HCT116 (cell line): Measurements from ENCODE around the gene UBAC2. TPM values are rescaled to one million over a fixed set of nuclear protein-coding genes. Genes with fewer than 3 reads are reported as not detected.

Experiments
- ATAC-seq: fragments of 200-7000 bp; cut with Tn5 transposase; 2 replicates; pipeline ENCODE4 v1.9.1; 2020; ENCODE audit warnings: mild to moderate bottlenecking, moderate library complexity
- BruUV-seq: library from RNA; stranded (reverse); fragments of 400-500 nt; replicated peaks from 2 replicates; lab custom pipeline; 2021; lab: Mats Ljungman, UMichigan
- CTCF ChIA-PET: fragments of 300-600 bp; sonication (Branson Sonifier 250); formaldehyde crosslinking; loops from one replicate; lab custom pipeline; 2021; ENCODE audit warnings: antibody characterized with exemption; lab: Charles Lee
- POLR2A ChIA-PET: fragments of 300-600, 350-600 bp; sonication (Branson Sonifier 250); formaldehyde crosslinking; loops from one replicate; lab custom pipeline; 2021; ENCODE audit warnings: antibody characterized with exemption; lab: Charles Lee
- RAD21 ChIA-PET, 2 experiments: fragments of 300-600 bp; sonication (Branson Sonifier 250); formaldehyde crosslinking; loops; one replicate each; lab custom pipeline; 2023; ENCODE audit warnings: low total read pairs in 2 of 2; ENCODE audit not compliant: uncharacterized antibody in 2 of 2, unreplicated experiment in 2 of 2, low non-redundant PET in 1 of 2; lab: Charles Lee
- DNase-seq: peaks from one replicate; pipeline ENCODE4 v3.0.0-alpha.2; 2010; ENCODE audit warnings: low read depth, low spot score
- H2AFZ ChIP-seq: fragments of 200-600 bp; shearing (Covaris generic), sonication (generic); 2 replicates; pipeline ENCODE4 v1.6.1; 2017; ENCODE audit warnings: low read depth, mixed run types, mixed read lengths, antibody characterized with exemption, low read length; ENCODE audit not compliant: poor library complexity, severe bottlenecking
- H3K27ac ChIP-seq: 2 replicates; pipeline ENCODE4 v1.5.1; 2012; ENCODE audit warnings: low read depth, low read length
- H3K27me3 ChIP-seq: fragments of 200-600 bp; sonication (generic); 2 replicates; pipeline ENCODE4 v1.6.1; 2016; ENCODE audit warnings: mixed run types, low read length, mixed read lengths; ENCODE audit not compliant: insufficient read depth
- H3K36me3 ChIP-seq, 2 experiments: fragments of 200-500 bp in 1 of 2; fragments of 200-600 bp in 1 of 2; sonication (Bioruptor generic) in 1 of 2; sonication (generic) in 1 of 2; 2 replicates each; pipeline versions ENCODE4 v1.5.1 to v1.6.1; 2014 to 2016; ENCODE audit warnings: low read length in 2 of 2, inconsistent platforms in 1 of 2, mixed read lengths in 1 of 2, mixed run types in 1 of 2; ENCODE audit not compliant: insufficient read depth in 2 of 2, control insufficient read depth in 1 of 2
- H3K4me1 ChIP-seq, 2 experiments: fragments of 200-600 bp in 1 of 2; sonication (generic) in 1 of 2; 2 replicates each; pipeline versions ENCODE4 v1.5.1 to v1.6.1; 2012 to 2017; ENCODE audit warnings: low read length in 2 of 2, inconsistent platforms in 1 of 2, mild to moderate bottlenecking in 1 of 2, mixed read lengths in 1 of 2, mixed run types in 1 of 2, moderate library complexity in 1 of 2; ENCODE audit not compliant: insufficient read depth in 2 of 2, control insufficient read depth in 1 of 2
- H3K4me2 ChIP-seq: fragments of 200-600 bp; sonication (generic); 2 replicates; pipeline ENCODE4 v1.6.1; 2017; ENCODE audit warnings: mixed run types, low read length, mixed read lengths
- H3K4me3 ChIP-seq, 2 experiments: fragments of 200-600 bp in 1 of 2; sonication (generic) in 1 of 2; replicated peaks in 1 of 2; 2 replicates each; pipeline ENCODE4 v1.5.1; 2011 to 2016; ENCODE audit warnings: low read length in 2 of 2, control low read depth in 1 of 2, low read depth in 1 of 2, mild to moderate bottlenecking in 1 of 2, mixed read lengths in 1 of 2, mixed run types in 1 of 2
- H3K79me2 ChIP-seq: fragments of 200-600 bp; sonication (generic); 2 replicates; pipeline ENCODE4 v1.6.1; 2017; ENCODE audit warnings: mild to moderate bottlenecking, mixed run types, low read length, moderate library complexity, mixed read lengths; ENCODE audit not compliant: insufficient read depth
- H3K9ac ChIP-seq: fragments of 200-600 bp; sonication (generic); 2 replicates; pipeline ENCODE4 v1.6.1; 2016; ENCODE audit warnings: low read length, mixed read lengths
- H3K9me2 ChIP-seq: fragments of 200-600 bp; sonication (generic), shearing (Covaris generic); 2 replicates; pipeline ENCODE4 v1.6.1; 2017; ENCODE audit warnings: mixed run types, mild to moderate bottlenecking, moderate library complexity; ENCODE audit not compliant: insufficient read depth
- H3K9me3 ChIP-seq, 2 experiments: fragments of 200-500 bp in 1 of 2; fragments of 200-600 bp in 1 of 2; sonication (Bioruptor generic) in 1 of 2; sonication (generic) in 1 of 2; 2 replicates each; pipeline ENCODE4 v1.6.1; 2014 to 2017; ENCODE audit warnings: low read length in 2 of 2, mixed read lengths in 2 of 2, inconsistent platforms in 1 of 2, low read depth in 1 of 2, mild to moderate bottlenecking in 1 of 2, mixed run types in 1 of 2, moderate library complexity in 1 of 2; ENCODE audit not compliant: control insufficient read depth in 1 of 2, insufficient read depth in 1 of 2
- H4K20me1 ChIP-seq: fragments of 200-600 bp; sonication (generic), shearing (Covaris generic); 2 replicates; pipeline ENCODE4 v1.6.1; 2017; ENCODE audit warnings: mixed run types, mild to moderate bottlenecking, moderate library complexity; ENCODE audit not compliant: insufficient read depth
- ATF3 ChIP-seq: IDR thresholded peaks from 2 replicates; pipeline ENCODE4 v1.6.1; 2012
- CBX3 ChIP-seq: IDR thresholded peaks from 2 replicates; pipeline ENCODE4 v1.6.1; 2012; ENCODE audit warnings: low read depth
- CEBPB ChIP-seq: IDR thresholded peaks from 2 replicates; pipeline ENCODE4 v1.6.1; 2012; ENCODE audit warnings: low read depth
- CTCF ChIP-seq, 3 experiments: fragments of 200-600 bp in 1 of 3; sonication (generic) in 1 of 3; IDR thresholded peaks in 2 of 3; conservative IDR thresholded peaks in 1 of 3; 2 replicates each; pipeline ENCODE4 v1.5.1; 2012 to 2017; ENCODE audit warnings: low read depth in 2 of 3, low read length in 2 of 3, antibody characterized with exemption in 1 of 3, borderline replicate concordance in 1 of 3, control low read depth in 1 of 3, mild to moderate bottlenecking in 1 of 3, mixed read lengths in 1 of 3, mixed run types in 1 of 3, moderate library complexity in 1 of 3; ENCODE audit not compliant: insufficient read depth in 1 of 3
- EGR1 ChIP-seq: IDR thresholded peaks from 2 replicates; pipeline ENCODE4 v1.6.1; 2012; ENCODE audit warnings: low read depth
- EZH2 ChIP-seq: fragments of 200-600 bp; sonication (generic); IDR thresholded peaks from 2 replicates; pipeline ENCODE4 v1.6.1; 2017; ENCODE audit warnings: antibody characterized with exemption, mixed run types
- FOSL1 ChIP-seq: IDR thresholded peaks from 2 replicates; pipeline ENCODE4 v1.6.1; 2012; ENCODE audit warnings: low read depth
- POLR2A ChIP-seq: IDR thresholded peaks from 2 replicates; pipeline ENCODE4 v1.7.0; 2011; ENCODE audit warnings: borderline replicate concordance; ENCODE audit not compliant: insufficient read depth, insufficient read length; ENCODE audit errors: extremely low read depth
- POLR2AphosphoS5 ChIP-seq: IDR thresholded peaks from 2 replicates; pipeline ENCODE4 v1.6.1; 2011; ENCODE audit warnings: mild to moderate bottlenecking, low read depth, low read length, moderate library complexity
- RAD21 ChIP-seq: IDR thresholded peaks from 2 replicates; pipeline ENCODE4 v1.6.1; 2012; ENCODE audit warnings: low read depth, mild to moderate bottlenecking
- SIN3A ChIP-seq: IDR thresholded peaks from 2 replicates; pipeline ENCODE4 v1.6.1; 2012; ENCODE audit warnings: low read depth
- SP1 ChIP-seq: IDR thresholded peaks from 2 replicates; pipeline ENCODE4 v1.6.1; 2012; ENCODE audit warnings: low read depth
- YY1 ChIP-seq: IDR thresholded peaks from 2 replicates; pipeline ENCODE4 v1.6.1; 2011; ENCODE audit warnings: low read length, low read depth, moderate library complexity, mild to moderate bottlenecking; ENCODE audit not compliant: insufficient replicate concordance; ENCODE audit errors: extremely low read depth
- ZBTB33 ChIP-seq: IDR thresholded peaks from 2 replicates; pipeline ENCODE4 v1.6.1; 2011; ENCODE audit warnings: mild to moderate bottlenecking, low read length, moderate library complexity; ENCODE audit not compliant: insufficient replicate concordance; ENCODE audit errors: extremely low read depth
- ZNF274 ChIP-seq: fragments of 200-500 bp; sonication (Bioruptor generic); IDR thresholded peaks from 2 replicates; pipeline ENCODE4 v1.6.1; 2014; ENCODE audit warnings: mild to moderate bottlenecking, low read depth, low read length, inconsistent platforms
- intact Hi-C: fragments of 100-400 bp; cut with micrococcal nuclease; formaldehyde crosslinking; loops from 2 replicates; pipeline ENCODE4 v1.10.0; 2022
- total RNA-seq: library from RNA; stranded (reverse); gene quantifications from one replicate; pipeline ENCODE4 v1.2.1, GENCODE V29; 2021; ENCODE audit not compliant: unreplicated experiment

The UBAC2 gene
- total RNA-seq, 1 experiment from 2014 or later = 67.4 TPM

- no peaks in the 10 kb centered on the region for H3K9me2 ChIP-seq
- H3K4me1 ChIP-seq = peaks cover 0 to 4% of the 10 kb centered on the region in 2 experiments; a peak in 1 of 4 replicates
- intact Hi-C loops = no loop called here
- no peaks in the 10 kb centered on the region for H3K27me3 ChIP-seq
- no peaks in the 10 kb centered on the region; a peak in 1 of 4 replicates for H3K9me3 ChIP-seq
- H4K20me1 ChIP-seq = no peaks in the 10 kb centered on the region
- ATAC-seq = no peak
- BruUV-seq = no TSS peak
- no peaks in the 10 kb centered on the region for H3K79me2 ChIP-seq
- H3K4me3 ChIP-seq = no peak overlapping the region
- no peaks in the 10 kb centered on the region for H3K36me3 ChIP-seq
- no peak overlapping the region for H2AFZ ChIP-seq
- H3K27ac ChIP-seq = no peak overlapping the region
- no peak for TF ChIP-seq CBX3
- TF ChIP-seq FOSL1 = no peak
- TF ChIP-seq EZH2 = no peak
- TF ChIP-seq SIN3A = no peak
- no peak for TF ChIP-seq CEBPB
- no peak for TF ChIP-seq YY1
- no peak for TF ChIP-seq CTCF (IDR thresholded peaks at IDR 0.05 in 2 of 3, conservative IDR thresholded peaks at IDR 0.05 in 1 of 3; ENCODE audit: borderline replicate concordance in 1 of 3, insufficient read depth in 1 of 3, low read depth in 2 of 3, low read length in 2 of 3)
- TF ChIP-seq EGR1 = no peak
- TF ChIP-seq POLR2A = no peak
- TF ChIP-seq ATF3 = no peak
- no peak for TF ChIP-seq RAD21
- no peak for TF ChIP-seq ZBTB33
- TF ChIP-seq ZNF274 = no peak
- TF ChIP-seq SP1 = no peak
- no peak for TF ChIP-seq POLR2AphosphoS5
- TF ChIP-seq, all 23 proteins: peak for 0
- ChIA-PET CTCF (no interaction called here), RAD21 (no interaction called here), POLR2A (no interaction called here)
- Histone ChIP-seq H3K4me2 (no peak overlapping the region), H3K9ac (no peak overlapping the region)
- no peak for DNase-seq
These were observed 213.7 kb downstream of the UBAC2 start for GRCh38 chr13:99414048-99414995.
